ENCODE data around the gene UGT1A9. TPM values are rescaled to one million over a fixed set of nuclear protein-coding genes. Genes with fewer than 3 reads are reported as not detected.

Gene UGT1A9
- total RNA-seq, 1 experiment from 2014 or later: not detected

DNA sequence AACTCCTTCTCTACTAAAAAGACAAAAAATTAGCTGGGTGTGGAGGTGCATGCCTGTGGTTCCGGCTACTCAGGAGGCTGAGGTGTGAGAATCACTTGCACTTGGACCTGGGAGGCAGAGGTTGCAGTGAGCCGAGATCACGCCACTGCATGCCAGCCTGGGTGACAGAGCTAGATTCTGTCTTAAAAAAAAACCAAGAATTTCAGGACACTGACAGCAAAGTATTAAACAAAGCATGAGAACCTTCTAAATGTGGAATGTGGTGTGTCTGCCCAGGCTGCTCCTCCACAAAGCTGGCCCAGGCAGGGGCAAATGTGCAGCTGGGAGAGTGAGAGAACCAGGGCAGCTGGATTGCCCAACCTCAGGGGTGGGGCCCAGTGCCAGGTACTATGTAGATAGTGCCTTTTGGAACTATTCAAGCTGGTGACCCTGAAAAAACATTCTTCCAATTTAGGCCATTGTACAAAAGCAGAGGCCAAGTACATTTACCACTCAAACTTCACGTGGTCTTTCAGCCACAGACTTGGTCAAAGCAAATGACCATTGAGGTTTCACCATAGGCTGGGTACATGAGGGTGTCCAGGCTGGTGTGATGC is 34.3 kb downstream of the UGT1A9 start:
- H2BK12ac ChIP-seq (ENCODE audit: insufficient read length, low read depth, low read length): no peak overlapping the region
- Mint-ChIP-seq H3K9me3 (peaks cover 4% of the 10 kb centered on the region in 2 experiments; a peak in 3 of 5 replicates), H3K27me3 (ENCODE audit: low read depth) (peaks cover 2% of the 10 kb centered on the region; the same call in 1 of the 2 replicates), H3K36me3 (ENCODE audit: insufficient read depth in 1 of 3, low read depth in 3 of 3) (peaks cover 0 to 6% (median 0%) of the 10 kb centered on the region in 3 experiments; a peak in 2 of 7 replicates), H3K27ac (no peak overlapping the region), H3K4me1 (peaks cover under 1% of the 10 kb centered on the region in 2 experiments), H3K4me3 (no peak overlapping the region)
- no peak overlapping the region for H4K5ac ChIP-seq (ENCODE audit: insufficient read length, low read depth, low read length)
- no peaks in the 10 kb centered on the region for H3K79me2 ChIP-seq (ENCODE audit: insufficient read depth, low read length)
- no peak overlapping the region for H4K8ac ChIP-seq (replicated peaks; ENCODE audit: insufficient read length, low read depth, low read length)
- no peak overlapping the region for H3K18ac ChIP-seq (ENCODE audit: insufficient read length, low read depth, low read length)
- no peak overlapping the region for H3K4ac ChIP-seq (ENCODE audit: low read depth, low read length)
- no peak overlapping the region for H3K4me2 ChIP-seq (ENCODE audit: insufficient read depth, insufficient read length, low read length)
- H4K20me1 ChIP-seq (ENCODE audit: control insufficient read depth, insufficient read depth, insufficient read length): no peaks in the 10 kb centered on the region
- no peak overlapping the region for H3K14ac ChIP-seq (ENCODE audit: insufficient read depth, low read length)
- no CpG with 5 or more reads among the region's 4 CpGs for WGBS (ENCODE audit: extremely low coverage, insufficient read length, low lambda C conversion rate)
- TF ChIP-seq, protein P1, sequence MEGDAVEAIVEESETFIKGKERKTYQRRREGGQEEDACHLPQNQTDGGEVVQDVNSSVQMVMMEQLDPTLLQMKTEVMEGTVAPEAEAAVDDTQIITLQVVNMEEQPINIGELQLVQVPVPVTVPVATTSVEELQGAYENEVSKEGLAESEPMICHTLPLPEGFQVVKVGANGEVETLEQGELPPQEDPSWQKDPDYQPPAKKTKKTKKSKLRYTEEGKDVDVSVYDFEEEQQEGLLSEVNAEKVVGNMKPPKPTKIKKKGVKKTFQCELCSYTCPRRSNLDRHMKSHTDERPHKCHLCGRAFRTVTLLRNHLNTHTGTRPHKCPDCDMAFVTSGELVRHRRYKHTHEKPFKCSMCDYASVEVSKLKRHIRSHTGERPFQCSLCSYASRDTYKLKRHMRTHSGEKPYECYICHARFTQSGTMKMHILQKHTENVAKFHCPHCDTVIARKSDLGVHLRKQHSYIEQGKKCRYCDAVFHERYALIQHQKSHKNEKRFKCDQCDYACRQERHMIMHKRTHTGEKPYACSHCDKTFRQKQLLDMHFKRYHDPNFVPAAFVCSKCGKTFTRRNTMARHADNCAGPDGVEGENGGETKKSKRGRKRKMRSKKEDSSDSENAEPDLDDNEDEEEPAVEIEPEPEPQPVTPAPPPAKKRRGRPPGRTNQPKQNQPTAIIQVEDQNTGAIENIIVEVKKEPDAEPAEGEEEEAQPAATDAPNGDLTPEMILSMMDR (conservative IDR thresholded peaks at IDR 0.05): no peak
- H2BK120ac ChIP-seq (ENCODE audit: low read depth, low read length, poor library complexity, severe bottlenecking): no peak overlapping the region
- H3T11ph ChIP-seq (ENCODE audit: low read length): no peak overlapping the region
- H3K27ac ChIP-seq (ENCODE audit: insufficient read length, low read depth, low read length): no peak overlapping the region
- no peak overlapping the region for H2BK20ac ChIP-seq (ENCODE audit: low read depth, low read length, poor library complexity, severe bottlenecking)
- no peak for DNase-seq
- H3K9me3 ChIP-seq (ENCODE audit: control insufficient read depth, low read depth, low read length): no peaks in the 10 kb centered on the region
- H3K23me2 ChIP-seq (ENCODE audit: insufficient read length, low read depth, low read length, poor library complexity, severe bottlenecking): peaks cover 5% of the 10 kb centered on the region
- H3K56ac ChIP-seq (ENCODE audit: insufficient read length, low read depth, low read length): no peak overlapping the region
- H3K23ac ChIP-seq (ENCODE audit: insufficient read length, low read depth, low read length): no peak overlapping the region
- no peak overlapping the region for H2AFZ ChIP-seq (ENCODE audit: low read length)
- no peaks in the 10 kb centered on the region for H3K79me1 ChIP-seq (ENCODE audit: insufficient read depth, low read depth, low read length, poor library complexity, severe bottlenecking)
- no peak overlapping the region for H2BK5ac ChIP-seq (ENCODE audit: insufficient read length, low read length)
- no peak overlapping the region for H3K9ac ChIP-seq (ENCODE audit: extremely low read depth, insufficient read length, low read length)
- no peaks in the 10 kb centered on the region for H3K27me3 ChIP-seq (ENCODE audit: insufficient read depth, low read length)
- H4K91ac ChIP-seq (ENCODE audit: insufficient read length, low read depth, low read length): no peak overlapping the region
- H3K4me1 ChIP-seq (ENCODE audit: insufficient read depth, low read length): no peaks in the 10 kb centered on the region
- no peak overlapping the region for H2AK5ac ChIP-seq (ENCODE audit: insufficient read length, low read length)
- H2BK15ac ChIP-seq (ENCODE audit: low read depth, low read length): no peak overlapping the region

Measured in H9 (cell line).